ENCODE data around the gene TNFRSF8. TPM values are rescaled to one million over a fixed set of nuclear protein-coding genes. Genes with fewer than 3 reads are reported as not detected.
A peak's percentile ranks its signal among the peaks of the same experiment; 100 is the strongest.
"Not testable (repeated sequence)": the region's sequence is repeated elsewhere in the genome, so short reads cannot be mapped to it uniquely, and the experiment has no call there.

Gene TNFRSF8
- total RNA-seq, 2 experiments from 2014 or later = 1.5 to 1.8 TPM

GRCh38 chr1:12102066-12102465 is 39.0 kb downstream of the TNFRSF8 start:
- H3K27ac Mint-ChIP-seq = no peak overlapping the region
- H3K4me3 Mint-ChIP-seq = no peak overlapping the region
- H3K27me3 Mint-ChIP-seq = no peaks in the 10 kb centered on the region
- no peak for ATAC-seq
- no peaks in the 10 kb centered on the region for H3K9me3 Mint-ChIP-seq
- peaks cover 5% of the 10 kb centered on the region for H3K4me1 Mint-ChIP-seq (ENCODE audit: low read depth)
- H3K36me3 Mint-ChIP-seq (ENCODE audit: low read depth) = peaks cover 2% of the 10 kb centered on the region
- no peak for DNase-seq
- intact Hi-C loops (cut with micrococcal nuclease) = no loop called here
- POLR2A ChIA-PET = interaction anchor here (0.7 to 1.3 kb wide), 2 partner anchors 22 to 165 kb away, joined by 3 to 4 read pairs; no protein-coding TSS in a partner anchor
- no peak for TF ChIP-seq CTCF (IDR thresholded peaks at IDR 0.05)
- CTCF ChIA-PET = interaction anchor here (0.9 to 2.0 kb wide), 2 partner anchors 23 to 266 kb away, joined by 3 to 18 read pairs; no protein-coding TSS in a partner anchor

DNA sequence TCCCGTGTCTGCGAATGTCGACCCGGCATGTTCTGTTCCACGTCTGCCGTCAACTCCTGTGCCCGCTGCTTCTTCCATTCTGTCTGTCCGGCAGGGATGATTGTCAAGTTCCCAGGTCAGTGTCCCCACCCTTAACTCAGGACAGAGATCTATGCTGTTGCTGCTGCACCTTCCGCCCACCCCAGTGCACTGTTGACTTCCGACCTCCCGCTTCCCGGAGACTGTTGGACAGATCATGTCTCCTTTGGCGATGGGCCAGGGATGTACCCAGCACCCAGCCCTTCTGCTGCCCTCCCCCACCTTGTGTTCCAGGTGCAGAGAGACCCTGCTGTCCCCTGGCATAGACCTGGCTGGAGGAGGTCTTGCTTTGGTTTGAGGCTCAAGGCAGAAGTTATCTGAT is 41.3 kb downstream of the TNFRSF8 start:
- Mint-ChIP-seq H3K27ac (no peak overlapping the region), H3K4me3 (no peak overlapping the region), H3K27me3 (no peaks in the 10 kb centered on the region), H3K9me3 (no peaks in the 10 kb centered on the region), H3K4me1 (ENCODE audit: low read depth) (peaks cover 5% of the 10 kb centered on the region), H3K36me3 (ENCODE audit: low read depth) (no peaks in the 10 kb centered on the region)
- TF ChIP-seq CTCF (IDR thresholded peaks at IDR 0.05) = no peak
- intact Hi-C loops (cut with micrococcal nuclease) = no loop called here
- ChIA-PET CTCF (interaction anchor here (0.7 to 1.3 kb wide), 2 partner anchors 20 to 130 kb away, joined by 3 to 4 read pairs; no protein-coding TSS in a partner anchor), POLR2A (no interaction called here)
- ATAC-seq (no peak), DNase-seq (no peak)

DNA sequence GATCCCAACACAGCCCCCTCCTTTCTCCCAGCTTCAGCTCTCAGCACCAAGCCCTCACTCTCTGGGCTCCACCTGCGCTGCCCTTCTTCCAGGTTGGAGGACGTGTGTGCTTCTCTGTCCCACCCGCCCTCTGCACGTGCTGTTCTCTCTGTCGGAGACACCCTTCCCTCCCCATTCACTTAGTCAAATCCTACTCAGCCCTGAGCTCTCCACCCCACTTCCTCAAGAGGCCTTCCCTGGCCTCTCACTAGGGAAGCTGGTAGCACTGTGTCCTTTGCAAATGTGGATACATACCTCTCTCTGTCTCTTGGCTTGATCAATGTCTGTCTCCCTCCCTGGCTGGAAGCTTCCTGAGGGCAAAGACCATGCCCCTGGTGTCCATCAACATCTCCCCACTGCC is 43.0 kb downstream of the TNFRSF8 start:
- DNase-seq = no peak
- no peaks in the 10 kb centered on the region for H3K36me3 Mint-ChIP-seq (ENCODE audit: low read depth)
- no peaks in the 10 kb centered on the region for H3K9me3 Mint-ChIP-seq
- H3K4me3 Mint-ChIP-seq = no peak overlapping the region
- CTCF ChIA-PET = interaction anchor here (1.0 to 1.3 kb wide), 4 partner anchors 9 to 27 kb away, joined by 3 to 4 read pairs (median 4); no protein-coding TSS in a partner anchor
- H3K4me1 Mint-ChIP-seq (ENCODE audit: low read depth) = peaks cover 5% of the 10 kb centered on the region
- intact Hi-C loops (cut with micrococcal nuclease) = no loop called here
- no peak for TF ChIP-seq CTCF (IDR thresholded peaks at IDR 0.05)
- no peak for ATAC-seq
- no peak overlapping the region for H3K27ac Mint-ChIP-seq
- POLR2A ChIA-PET = no interaction called here
- H3K27me3 Mint-ChIP-seq = no peaks in the 10 kb centered on the region

- H3K27me3 Mint-ChIP-seq, POLR2A ChIA-PET: not testable (repeated sequence)
- CTCF ChIA-PET = interaction anchor here (1.0 to 1.6 kb wide), 8 partner anchors 8 to 165 kb away, joined by 3 to 7 read pairs (median 4); no protein-coding TSS in a partner anchor
Measured at GRCh38 chr1:12106861-12107260, 43.8 kb downstream of the TNFRSF8 start.

More at GRCh38 chr1:12106861-12107260, 43.8 kb downstream of the TNFRSF8 start:
- H3K4me1 Mint-ChIP-seq (ENCODE audit: low read depth); H3K9me3 Mint-ChIP-seq; H3K4me3 Mint-ChIP-seq; H3K27ac Mint-ChIP-seq; intact Hi-C loops (cut with micrococcal nuclease); H3K36me3 Mint-ChIP-seq (ENCODE audit: low read depth): not testable (repeated sequence)
- peak; percentile 37 for DNase-seq
- TF ChIP-seq CTCF (IDR thresholded peaks at IDR 0.05) = peak; percentile 57
- ATAC-seq = peak; percentile 60
